D721Med (cell line): ENCODE measurements around the gene DHX30.

Source experiments
- DNase-seq: peaks from one replicate; pipeline ENCODE4 v3.0.0; 2011; ENCODE audit warnings: low spot score; ENCODE audit not compliant: insufficient read length
- FAIRE-seq: peaks from 2 replicates; lab custom pipeline; 2011; peaks lifted over from hg19 to GRCh38; lab: Jason Lieb, UNC
- CTCF ChIP-seq: IDR thresholded peaks from 2 replicates; pipeline ENCODE4 v1.5.1; 2012; ENCODE audit warnings: mild to moderate bottlenecking, control low read depth; ENCODE audit not compliant: insufficient read depth; ENCODE audit errors: missing control alignments

Gene DHX30

GRCh38 chr3:47888986-47889757, 86.2 kb downstream of the DHX30 start:
- DNase-seq (no peak), FAIRE-seq (peak; percentile 32)
- no peak for TF ChIP-seq CTCF

GRCh38 chr3:47890126-47890827, 87.3 kb downstream of the DHX30 start:
- no peak for DNase-seq
- FAIRE-seq, result peak; percentile 87
- TF ChIP-seq CTCF, result no peak

GRCh38 chr3:47890828-47891612, 88.1 kb downstream of the DHX30 start:
- DNase-seq (no peak), FAIRE-seq (no peak)
- TF ChIP-seq CTCF, result no peak

- no peak for DNase-seq
- no peak for TF ChIP-seq CTCF
- no peak for FAIRE-seq
Observed at GRCh38 chr3:47891613-47892005, 88.7 kb downstream of the DHX30 start.

- FAIRE-seq, result no peak
- no peak for TF ChIP-seq CTCF
- no peak for DNase-seq
Observed at GRCh38 chr3:47892286-47893040, 89.5 kb downstream of the DHX30 start.

GRCh38 chr3:47895241-47895640, 92.3 kb downstream of the DHX30 start:
- DNase-seq (no peak), FAIRE-seq (no peak)
- TF ChIP-seq CTCF, result no peak
